MM.1S (cell line): Measurements from ENCODE around the gene PPP1R18.

Experiments
- DNase-seq: peaks from one replicate; pipeline ENCODE4 v3.0.0-alpha.2; 2015
- H2AFZ ChIP-seq: fragments of 300-600 bp; sonication (generic); 2 replicates; pipeline ENCODE4 v1.6.0; 2016; ENCODE audit warnings: antibody characterized with exemption, low read length
- H3F3A ChIP-seq: fragments of 300-600 bp; sonication (generic); 2 replicates; pipeline ENCODE4 v1.6.1; 2016; ENCODE audit warnings: mild to moderate bottlenecking, antibody characterized with exemption, low read length, moderate library complexity, mixed read lengths; ENCODE audit not compliant: insufficient read depth
- H3K27ac ChIP-seq: fragments of 300-600 bp; sonication (generic); 2 replicates; pipeline ENCODE4 v1.5.1; 2016; ENCODE audit warnings: mild to moderate bottlenecking, low read length
- H3K27me3 ChIP-seq: fragments of 300-600 bp; sonication (generic); replicated peaks from 2 replicates; pipeline ENCODE4 v1.6.0; 2016; ENCODE audit warnings: low read length; ENCODE audit not compliant: insufficient read depth
- H3K36me3 ChIP-seq: fragments of 300-600 bp; sonication (generic); replicated peaks from 2 replicates; pipeline ENCODE4 v1.6.1; 2016; ENCODE audit warnings: mild to moderate bottlenecking, low read length, mixed read lengths; ENCODE audit not compliant: insufficient read depth
- H3K4me1 ChIP-seq: fragments of 300-600 bp; sonication (generic); 2 replicates; pipeline ENCODE4 v1.6.1; 2016; ENCODE audit warnings: low read length, mixed read lengths
- H3K4me2 ChIP-seq: fragments of 300-600 bp; sonication (generic); 2 replicates; pipeline ENCODE4 v1.6.0; 2016; ENCODE audit warnings: low read depth, low read length
- H3K4me3 ChIP-seq: fragments of 300-600 bp; sonication (generic); 2 replicates; pipeline ENCODE4 v1.5.1; 2016; ENCODE audit warnings: low read length, mixed read lengths
- H3K79me2 ChIP-seq: fragments of 300-600 bp; sonication (generic); 2 replicates; pipeline ENCODE4 v1.6.1; 2016; ENCODE audit warnings: mixed run types, low read length, mixed read lengths
- H3K9ac ChIP-seq: fragments of 300-600 bp; sonication (generic); 2 replicates; pipeline ENCODE4 v1.6.1; 2016; ENCODE audit warnings: low read length, mixed read lengths
- H3K9me2 ChIP-seq: fragments of 300-600 bp; sonication (generic); replicated peaks from 2 replicates; pipeline ENCODE4 v1.6.1; 2016; ENCODE audit warnings: mild to moderate bottlenecking, low read length, mixed read lengths; ENCODE audit not compliant: insufficient read depth
- H3K9me3 ChIP-seq: fragments of 300-600 bp; sonication (generic); replicated peaks from 2 replicates; pipeline ENCODE4 v1.6.1; 2016; ENCODE audit warnings: mild to moderate bottlenecking, low read length, mixed read lengths; ENCODE audit not compliant: insufficient read depth
- H4K20me1 ChIP-seq: fragments of 300-600 bp; sonication (generic); 2 replicates; pipeline ENCODE4 v1.6.1; 2016; ENCODE audit warnings: mild to moderate bottlenecking, low read length, moderate library complexity, mixed read lengths; ENCODE audit not compliant: insufficient read depth
- EZH2 ChIP-seq: fragments of 300-600 bp; sonication (generic); optimal IDR thresholded peaks from 2 replicates; pipeline ENCODE3; 2017; ENCODE audit warnings: low read depth, mild to moderate bottlenecking, antibody characterized with exemption, low read length, mixed read lengths
- EZH2phosphoT487 ChIP-seq: fragments of 300-600 bp; sonication (generic); IDR thresholded peaks from 2 replicates; pipeline ENCODE4 v1.6.1; 2018; ENCODE audit warnings: antibody characterized with exemption, low read length
- TF ChIP-seq, protein P1 (sequence below): fragments of 300-600 bp; sonication (generic); IDR thresholded peaks from 2 replicates; pipeline ENCODE4 v1.5.1; 2016; ENCODE audit warnings: antibody characterized with exemption, low read length, mixed read lengths

PPP1R18 gene

DNA sequence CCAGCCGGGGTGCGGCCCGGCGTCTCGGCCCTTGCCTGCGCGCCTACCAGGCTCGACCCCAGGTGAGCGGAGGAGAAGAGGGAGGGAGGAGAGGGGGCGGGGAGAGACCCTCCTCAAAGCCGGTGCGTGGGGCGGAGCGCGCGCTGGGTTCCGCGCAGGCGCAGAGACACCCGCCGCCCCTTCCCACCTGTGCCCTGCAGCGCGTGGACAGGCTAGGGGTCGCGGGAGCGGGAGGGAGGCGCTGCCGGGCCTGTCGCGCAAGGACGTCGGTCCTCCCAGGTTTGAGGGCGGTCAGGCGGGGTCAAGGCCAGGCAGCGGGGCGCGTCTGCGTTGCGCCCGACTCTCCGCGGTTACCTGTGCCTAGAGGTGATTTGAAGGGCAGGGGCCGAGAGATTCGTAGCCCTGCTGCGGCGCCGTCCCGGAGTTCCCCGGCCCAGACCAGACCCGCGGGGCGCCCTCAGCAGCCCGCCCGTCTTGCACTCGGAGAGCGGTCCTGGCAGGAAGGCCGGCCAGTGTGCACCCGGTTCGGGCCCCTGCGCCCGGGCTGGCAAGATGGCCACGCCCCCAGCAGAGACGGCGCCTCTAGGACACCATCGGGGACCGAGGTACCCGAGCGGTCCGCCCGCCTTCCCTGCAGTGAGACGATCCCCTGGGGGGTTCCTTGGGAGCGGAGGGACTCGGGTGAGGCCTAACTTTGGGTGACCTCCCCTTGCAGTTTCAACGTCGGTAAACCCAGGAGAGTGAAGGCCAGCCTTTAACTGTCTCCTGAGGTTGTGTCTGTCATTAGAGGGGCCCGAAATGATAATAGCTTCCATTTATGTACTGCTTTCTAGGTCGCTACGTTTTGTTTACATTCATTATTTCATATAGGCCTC lies 39.0 kb downstream of the PPP1R18 start:
- Histone ChIP-seq H3K79me2 (peaks cover 42% of the 10 kb centered on the region), H3K9me3 (no peaks in the 10 kb centered on the region), H3K4me2 (peak overlapping the region; percentile 93), H2AFZ (peak overlapping the region; percentile 77), H3K27me3 (no peaks in the 10 kb centered on the region), H3K9ac (peak overlapping the region; percentile 96), H3F3A (peaks cover 8% of the 10 kb centered on the region), H4K20me1 (no peaks in the 10 kb centered on the region), H3K4me3 (peak overlapping the region; percentile 99), H3K27ac (peak overlapping the region; percentile 79), H3K36me3 (peaks cover 4% of the 10 kb centered on the region; the same call in 1 of the 2 replicates), H3K9me2 (no peaks in the 10 kb centered on the region), H3K4me1 (peaks cover 5% of the 10 kb centered on the region; the same call in 1 of the 2 replicates)
- DNase-seq, result peak; percentile 70
- TF ChIP-seq EZH2phosphoT487, result no peak
- no peak for TF ChIP-seq EZH2
- TF ChIP-seq, protein P1, sequence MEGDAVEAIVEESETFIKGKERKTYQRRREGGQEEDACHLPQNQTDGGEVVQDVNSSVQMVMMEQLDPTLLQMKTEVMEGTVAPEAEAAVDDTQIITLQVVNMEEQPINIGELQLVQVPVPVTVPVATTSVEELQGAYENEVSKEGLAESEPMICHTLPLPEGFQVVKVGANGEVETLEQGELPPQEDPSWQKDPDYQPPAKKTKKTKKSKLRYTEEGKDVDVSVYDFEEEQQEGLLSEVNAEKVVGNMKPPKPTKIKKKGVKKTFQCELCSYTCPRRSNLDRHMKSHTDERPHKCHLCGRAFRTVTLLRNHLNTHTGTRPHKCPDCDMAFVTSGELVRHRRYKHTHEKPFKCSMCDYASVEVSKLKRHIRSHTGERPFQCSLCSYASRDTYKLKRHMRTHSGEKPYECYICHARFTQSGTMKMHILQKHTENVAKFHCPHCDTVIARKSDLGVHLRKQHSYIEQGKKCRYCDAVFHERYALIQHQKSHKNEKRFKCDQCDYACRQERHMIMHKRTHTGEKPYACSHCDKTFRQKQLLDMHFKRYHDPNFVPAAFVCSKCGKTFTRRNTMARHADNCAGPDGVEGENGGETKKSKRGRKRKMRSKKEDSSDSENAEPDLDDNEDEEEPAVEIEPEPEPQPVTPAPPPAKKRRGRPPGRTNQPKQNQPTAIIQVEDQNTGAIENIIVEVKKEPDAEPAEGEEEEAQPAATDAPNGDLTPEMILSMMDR, result no peak

DNA sequence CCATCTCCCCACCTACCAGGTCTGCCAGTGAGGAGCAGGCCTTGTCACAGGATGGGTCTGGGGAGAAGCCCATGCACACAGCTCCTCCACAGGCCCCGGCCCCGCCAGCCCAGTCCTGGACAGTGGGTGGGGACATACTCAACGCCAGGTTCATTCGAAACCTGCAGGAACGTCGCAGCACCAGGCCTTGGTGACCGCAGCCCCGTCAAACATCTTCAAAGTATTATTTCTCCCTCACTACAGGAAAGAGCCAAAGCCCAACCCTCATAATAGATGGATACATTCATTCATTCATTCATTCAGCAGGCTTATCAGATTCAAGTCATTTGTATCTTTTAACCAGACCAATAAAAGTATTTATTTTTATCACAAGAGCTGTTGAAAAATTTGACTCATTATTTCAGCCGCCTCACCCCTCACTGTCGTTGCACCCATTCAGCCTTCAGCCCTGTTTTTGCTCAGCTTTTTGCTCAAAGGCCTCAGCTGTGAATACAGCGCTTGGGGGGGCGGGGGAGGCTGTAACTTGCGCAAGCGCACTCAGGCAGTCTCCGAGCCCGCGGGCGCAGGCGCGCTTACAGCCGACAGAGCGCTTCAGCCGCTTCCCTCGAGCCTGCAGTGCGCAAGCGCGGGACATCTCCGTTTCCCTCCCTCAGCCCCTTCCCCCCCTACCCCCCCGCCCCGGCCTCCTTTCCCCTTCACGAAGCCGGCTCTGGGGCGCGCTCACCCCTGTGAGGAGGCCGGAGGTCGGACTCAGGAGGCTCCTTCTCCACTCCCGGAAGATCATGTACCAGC lies 39.8 kb downstream of the PPP1R18 start, which contains the start of gene C6orf136:
Gene C6orf136 (plus strand): TSS at position 684 of the 792 bp plus-strand sequence. CDS start 99 bp downstream, at position 783.
- no peaks in the 10 kb centered on the region for H4K20me1 ChIP-seq

DNA sequence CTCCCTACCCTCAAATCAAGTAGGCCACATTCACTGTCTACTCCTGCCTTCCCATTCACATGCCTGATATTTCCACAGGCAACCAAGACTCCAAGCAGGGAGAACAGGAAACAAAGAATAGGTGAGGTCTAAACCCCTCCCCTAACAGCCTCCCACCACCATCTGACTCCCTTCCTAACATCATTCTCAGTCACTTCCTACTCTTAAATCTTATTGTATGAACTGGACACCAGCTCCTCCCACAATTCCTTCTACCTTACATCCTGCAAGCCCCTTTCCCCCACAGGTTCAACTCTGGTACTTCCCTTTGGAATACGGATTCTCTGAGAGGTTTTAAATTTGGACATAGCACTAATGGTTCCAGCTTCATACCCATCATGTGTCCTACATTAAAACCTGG lies 40.5 kb downstream of the PPP1R18 start:
- Histone ChIP-seq H4K20me1 (no peaks in the 10 kb centered on the region), H3K4me3 (no peak overlapping the region), H3K27me3 (no peaks in the 10 kb centered on the region), H3K9ac (no peak overlapping the region), H3K79me2 (peaks cover 42% of the 10 kb centered on the region), H3K9me3 (no peaks in the 10 kb centered on the region), H3K9me2 (no peaks in the 10 kb centered on the region), H2AFZ (no peak overlapping the region), H3K36me3 (peaks cover 4% of the 10 kb centered on the region; the same call in 1 of the 2 replicates), H3K27ac (no peak overlapping the region), H3F3A (peaks cover 4% of the 10 kb centered on the region; the same call in 1 of the 2 replicates), H3K4me2 (peak overlapping the region; percentile 77), H3K4me1 (peaks cover 5% of the 10 kb centered on the region; the same call in 1 of the 2 replicates)
- no peak for DNase-seq
- TF ChIP-seq, protein P1, result no peak
- TF ChIP-seq EZH2, result no peak

More for the DNA sequence above, 39.8 kb downstream of the PPP1R18 start, which contains the start of gene C6orf136:
- TF ChIP-seq, protein P1, result no peak
- TF ChIP-seq EZH2, result no peak
- no peak for TF ChIP-seq EZH2phosphoT487
- peak; percentile 94 for DNase-seq
- Histone ChIP-seq H2AFZ (peak within 1 kb of the TSS; percentile 77), H3K36me3 (peaks cover 4% of the 10 kb centered on the region; the same call in 1 of the 2 replicates), H3K27ac (peak within 1 kb of the TSS; percentile 79), H3K9me3 (no peaks in the 10 kb centered on the region), H3K9me2 (no peaks in the 10 kb centered on the region), H3K79me2 (peaks cover 42% of the 10 kb centered on the region), H3K9ac (peak within 1 kb of the TSS; percentile 96), H3K4me3 (peak within 1 kb of the TSS; percentile 99), H3K4me1 (peaks cover 5% of the 10 kb centered on the region; the same call in 1 of the 2 replicates), H3K27me3 (no peaks in the 10 kb centered on the region), H3F3A (peaks cover 6% of the 10 kb centered on the region; the same call in 1 of the 2 replicates), H3K4me2 (peak within 1 kb of the TSS; percentile 93)
